ENCODE measurements around the gene LCMT2.
A peak's percentile ranks its signal among the peaks of the same experiment; 100 is the strongest.

The LCMT2 gene

GRCh38 chr15:43329960-43330779 lies at the start of gene LCMT2:
TSS of gene LCMT2 (minus strand) at chr15:43330573. CDS start at chr15:43330489, 84 bp downstream.
- peak; percentile 77 to 88 (median 82) for DNase-seq (ENCODE audit: low read depth in 3 of 3)

GRCh38 chr15:43378601-43379000 lies 48.2 kb upstream of the LCMT2 start:
- no peak for DNase-seq (ENCODE audit: low read depth in 3 of 3)

- DNase-seq (ENCODE audit: low read depth in 3 of 3) = peak in 1 of 3 experiments; percentile 7
Measured at GRCh38 chr15:43376017-43376705, 45.8 kb upstream of the LCMT2 start.

- DNase-seq (ENCODE audit: low read depth in 3 of 3) = peak; percentile 57 to 80 (median 60)
Measured at GRCh38 chr15:43370975-43371974, 40.9 kb upstream of the LCMT2 start, which contains the start of the genes TUBGCP4 and ZSCAN29. TSS of gene TUBGCP4 (plus strand) at chr15:43371101. CDS start at chr15:43371355, 254 bp downstream. TSS of gene ZSCAN29 (minus strand) at chr15:43371043. CDS start at chr15:43369913, 1,130 bp downstream.

GRCh38 chr15:43370310-43370974 lies 40.1 kb upstream of the LCMT2 start:
- peak in 1 of 3 experiments; percentile 17 for DNase-seq (ENCODE audit: low read depth in 3 of 3)

GRCh38 chr15:43361313-43361903 lies 31.0 kb upstream of the LCMT2 start:
- no peak for DNase-seq (ENCODE audit: low read depth in 3 of 3)

GRCh38 chr15:43360821-43361220 lies 30.4 kb upstream of the LCMT2 start:
- DNase-seq (ENCODE audit: low read depth in 3 of 3) = no peak

GRCh38 chr15:43352693-43353382 lies 22.5 kb upstream of the LCMT2 start:
- DNase-seq (ENCODE audit: low read depth in 3 of 3) = no peak

- DNase-seq (ENCODE audit: low read depth in 3 of 3) = no peak
Measured at GRCh38 chr15:43347114-43347513, 16.7 kb upstream of the LCMT2 start.

- no peak for DNase-seq (ENCODE audit: low read depth in 3 of 3)
Measured at GRCh38 chr15:43346305-43346704, 15.9 kb upstream of the LCMT2 start.

GRCh38 chr15:43330780-43331087 lies 361 bp upstream of the LCMT2 start:
- no peak for DNase-seq (ENCODE audit: low read depth in 3 of 3)

GRCh38 chr15:43329217-43329959 lies 985 bp downstream of the LCMT2 start:
- DNase-seq (ENCODE audit: low read depth in 3 of 3) = no peak

GRCh38 chr15:43325039-43325684 lies 5.2 kb downstream of the LCMT2 start:
- DNase-seq (ENCODE audit: low read depth in 3 of 3) = no peak

GRCh38 chr15:43318990-43319771 lies 11.2 kb downstream of the LCMT2 start:
- no peak for DNase-seq (ENCODE audit: low read depth in 3 of 3)

- no peak for DNase-seq (ENCODE audit: low read depth in 3 of 3)
Measured at GRCh38 chr15:43317566-43318184, 12.7 kb downstream of the LCMT2 start.

GRCh38 chr15:43316971-43317346 lies 13.4 kb downstream of the LCMT2 start:
- no peak for DNase-seq (ENCODE audit: low read depth in 3 of 3)
